ENCODE measurements around the gene APOM. TPM values are rescaled to one million over a fixed set of nuclear protein-coding genes. Genes with fewer than 3 reads are reported as not detected.

APOM gene
- total RNA-seq: 1.2 and 2.3 TPM in 2 replicates

GRCh38 chr6:31655349-31656237 is at the start of gene APOM:
APOM (plus strand) TSS chr6:31655894; CDS start chr6:31655967, 73 bp downstream.

DNA sequence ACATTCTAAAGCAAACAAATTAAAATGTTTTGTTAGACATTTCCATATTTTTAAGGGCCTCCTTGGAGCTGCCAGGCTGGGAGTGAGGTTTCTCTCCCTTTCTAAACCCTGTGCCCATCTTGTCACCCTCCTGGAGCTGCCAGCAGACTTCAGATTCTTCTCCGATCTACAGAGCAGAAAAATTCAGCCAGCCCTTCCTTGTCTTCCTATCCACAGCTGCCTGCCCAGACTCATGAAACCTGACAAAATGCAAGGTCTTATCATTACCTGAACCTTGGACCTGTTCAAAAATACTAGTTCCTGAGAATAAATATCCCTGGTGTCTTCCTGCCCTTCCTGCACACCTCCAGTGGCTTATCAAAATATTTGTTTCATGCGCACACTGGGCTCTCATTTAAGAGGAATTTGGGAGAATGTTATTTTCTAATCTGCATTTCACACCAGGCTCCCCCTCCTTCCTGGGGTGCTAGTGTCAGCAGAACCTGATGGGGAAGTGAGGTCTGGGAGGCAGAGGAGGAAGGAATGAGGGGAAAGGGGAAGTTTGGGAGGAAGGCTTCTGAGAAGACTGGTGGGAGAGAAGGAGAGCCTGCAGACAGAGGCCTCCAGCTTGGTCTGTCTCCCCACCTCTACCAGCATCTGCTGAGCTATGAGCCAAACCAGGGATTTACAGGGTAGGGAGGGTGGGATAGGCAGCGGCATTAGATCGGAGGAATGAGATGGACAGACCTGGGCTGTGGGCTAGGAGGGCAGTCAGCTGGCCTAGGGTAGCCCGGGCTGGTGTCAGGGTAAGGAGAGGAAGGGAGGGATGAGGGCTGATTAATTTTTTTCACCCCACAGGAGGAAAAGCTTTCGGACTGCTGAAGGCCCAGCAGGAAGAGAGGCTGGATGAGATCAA is 40.8 kb upstream of the APOM start, which contains the start of gene AIF1:
Gene AIF1, plus strand, starts transcription at position 551 of the 895 bp plus-strand sequence. Its CDS starts 96 bp downstream, at position 647.

GRCh38 chr6:31620586-31621319 is 34.9 kb upstream of the APOM start, which contains the start of gene PRRC2A:
PRRC2A (plus strand) TSS chr6:31620715; CDS start chr6:31622790, 2,075 bp downstream.

GRCh38 chr6:31660381-31661261 is 4.9 kb downstream of the APOM start, which contains the start of gene C6orf47:
C6orf47 (minus strand) TSS chr6:31660778; CDS start chr6:31659947, 831 bp downstream.

GRCh38 chr6:31664790-31665500 is 9.3 kb downstream of the APOM start, which contains the start of gene GPANK1:
GPANK1 (minus strand) TSS chr6:31664997; CDS start chr6:31664478, 519 bp downstream.

GRCh38 chr6:31665501-31666336 is 10.0 kb downstream of the APOM start, which contains the start of gene CSNK2B:
CSNK2B (plus strand) TSS chr6:31666080; CDS start chr6:31666832, 752 bp downstream.

GRCh38 chr6:31669676-31670075 is 14.0 kb downstream of the APOM start, which contains the start of gene LY6G5B:
LY6G5B (plus strand) TSS chr6:31669976; CDS start chr6:31670951, 975 bp downstream.

DNA sequence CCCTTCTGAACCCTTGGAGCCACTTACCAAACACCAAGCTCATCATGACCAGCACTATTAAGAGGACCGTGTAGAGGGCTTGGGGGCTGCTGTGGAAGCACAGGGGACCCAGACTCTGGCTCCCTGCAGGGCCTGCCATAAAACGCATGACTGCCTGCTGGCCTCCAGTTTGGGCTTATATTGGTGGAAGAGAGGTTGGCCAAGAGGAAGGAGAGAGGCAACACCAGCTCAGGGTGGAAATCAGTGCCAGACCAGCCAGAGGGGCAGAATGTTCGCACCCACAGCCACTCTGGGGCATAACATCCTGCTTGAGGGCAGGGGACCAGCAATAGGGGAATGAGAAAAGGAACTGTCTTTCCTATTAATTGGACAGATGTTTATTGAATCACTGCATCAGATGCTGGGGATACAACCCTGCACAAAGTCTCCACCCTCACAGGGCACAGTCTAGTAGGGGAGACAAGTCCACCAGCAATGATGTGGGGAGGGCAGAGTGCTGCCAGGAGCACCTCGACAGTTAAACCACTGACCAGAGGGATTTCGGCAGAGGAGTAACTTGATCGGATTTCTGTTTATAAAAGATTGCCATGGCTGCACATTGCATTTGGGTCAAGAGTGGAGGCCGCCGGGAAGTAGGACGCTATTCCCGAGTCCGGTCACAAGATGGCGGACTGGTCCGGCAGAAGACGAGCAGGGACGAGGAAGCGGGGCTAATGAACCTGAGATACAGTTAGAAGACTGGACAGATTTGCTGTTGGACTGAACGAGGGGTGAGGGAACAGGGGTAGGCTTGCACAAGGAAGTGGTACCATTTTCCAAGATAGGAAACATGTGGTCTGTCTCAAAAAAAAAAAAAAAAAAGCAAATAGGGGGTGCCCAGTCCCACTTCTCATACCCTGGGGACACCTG is 24.8 kb downstream of the APOM start, which contains the start of gene LY6G5C:
Gene LY6G5C, minus strand, starts transcription at position 842 of the 909 bp plus-strand sequence. Its CDS starts 694 bp downstream, at position 148.

GRCh38 chr6:31702819-31703716 is 47.4 kb downstream of the APOM start, which contains the start of gene ABHD16A:
ABHD16A (minus strand) TSS chr6:31703324; CDS start chr6:31703281, 43 bp downstream.

DNA sequence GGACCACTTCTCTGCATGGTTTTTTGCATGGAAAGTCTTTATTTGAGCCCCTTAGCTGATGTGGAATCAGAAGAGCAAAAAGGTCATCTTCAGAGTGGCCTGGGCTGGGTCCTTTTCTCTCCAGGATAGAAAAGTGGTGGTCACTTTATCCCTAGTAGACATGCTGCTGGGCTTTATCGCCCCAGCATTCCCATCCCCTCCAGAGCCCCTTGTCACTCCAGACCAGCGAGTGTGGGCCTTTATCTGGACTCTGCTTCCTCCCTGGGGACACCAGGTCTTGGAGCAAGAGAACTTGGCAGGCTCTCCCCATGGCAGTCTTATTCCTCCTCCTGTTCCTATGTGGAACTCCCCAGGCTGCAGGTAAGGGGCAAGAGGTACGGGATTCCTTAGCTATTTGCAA is 50.9 kb downstream of the APOM start, which contains the start of gene LY6G6F:
Gene LY6G6F, plus strand, starts transcription at position 268 of the 400 bp plus-strand sequence. Its CDS starts 41 bp downstream, at position 309.

Other genes starting within 250 kb of the APOM start
- 8.7 and 16.8 TPM in 2 replicates for gene MICB, start 157.7 kb upstream of the APOM start, total RNA-seq
- gene MCCD1, start 126.9 kb upstream of the APOM start, total RNA-seq: not detected in 2 replicates
- 438 and 525 TPM in 2 replicates for gene DDX39B, start 113.9 kb upstream of the APOM start, total RNA-seq
- 0.11 and 0.16 TPM in 2 replicates for gene ATP6V1G2, start 109.3 kb upstream of the APOM start, total RNA-seq
- gene NFKBIL1, start 108.3 kb upstream of the APOM start, total RNA-seq: 12.2 and 29.0 TPM in 2 replicates
- not detected in 2 replicates for gene LTA, start 83.6 kb upstream of the APOM start, total RNA-seq
- 3.3 and 4.5 TPM in 2 replicates for gene TNF, start 80.3 kb upstream of the APOM start, total RNA-seq
- 0.49 and 1.5 TPM in 2 replicates for gene LTB, start 73.5 kb upstream of the APOM start, total RNA-seq
- not detected in 2 replicates for gene LST1, start 69.6 kb upstream of the APOM start, total RNA-seq
- not detected in 2 replicates for gene NCR3, start 62.9 kb upstream of the APOM start, total RNA-seq
- not detected in 2 replicates for gene AIF1, start 40.7 kb upstream of the APOM start, total RNA-seq
- 88.0 and 92.7 TPM in 2 replicates for gene PRRC2A, start 35.2 kb upstream of the APOM start, total RNA-seq
- 195 and 196 TPM in 2 replicates for gene BAG6, start 3.2 kb upstream of the APOM start, total RNA-seq
- gene C6orf47, start 4.9 kb downstream of the APOM start, total RNA-seq: 16.0 and 20.2 TPM in 2 replicates
- gene GPANK1, start 9.1 kb downstream of the APOM start, total RNA-seq: 13.1 and 16.0 TPM in 2 replicates
- 251 and 316 TPM in 2 replicates for gene CSNK2B, start 10.2 kb downstream of the APOM start, total RNA-seq
- 1.9 and 2.3 TPM in 2 replicates for gene LY6G5B, start 14.1 kb downstream of the APOM start, total RNA-seq
- gene LY6G5C, start 25.2 kb downstream of the APOM start, total RNA-seq: 0.70 and 0.76 TPM in 2 replicates
- 24.0 and 27.8 TPM in 2 replicates for gene ABHD16A, start 47.4 kb downstream of the APOM start, total RNA-seq
- gene LY6G6F, start 51.0 kb downstream of the APOM start, total RNA-seq: not detected in 2 replicates
- gene LY6G6D, start 59.5 kb downstream of the APOM start, total RNA-seq: not detected in 2 replicates
- 0.15 TPM in 1 of 2 replicates, not detected in the other for gene LY6G6C, start 65.9 kb downstream of the APOM start, total RNA-seq
- not detected in 2 replicates for gene MPIG6B, start 67.5 kb downstream of the APOM start, total RNA-seq
- gene DDAH2, start 73.4 kb downstream of the APOM start, total RNA-seq: 9.5 and 16.1 TPM in 2 replicates
- gene CLIC1, start 80.6 kb downstream of the APOM start, total RNA-seq: 805 and 887 TPM in 2 replicates
- gene MSH5, start 84.1 kb downstream of the APOM start, total RNA-seq: 6.2 and 7.4 TPM in 2 replicates
- gene SAPCD1, start 106.8 kb downstream of the APOM start, total RNA-seq: 0.70 and 1.5 TPM in 2 replicates
- gene VWA7, start 121.4 kb downstream of the APOM start, total RNA-seq: 0.19 and 0.86 TPM in 2 replicates
- 84.7 and 118 TPM in 2 replicates for gene VARS1, start 139.9 kb downstream of the APOM start, total RNA-seq
- gene LSM2, start 151.1 kb downstream of the APOM start, total RNA-seq: 95.7 and 134 TPM in 2 replicates
- gene HSPA1L, start 159.4 kb downstream of the APOM start, total RNA-seq: 0.53 and 0.62 TPM in 2 replicates
- 37.6 and 59.1 TPM in 2 replicates for gene HSPA1A, start 159.6 kb downstream of the APOM start, total RNA-seq
- 76.1 and 133 TPM in 2 replicates for gene HSPA1B, start 171.8 kb downstream of the APOM start, total RNA-seq
- 33.3 and 33.7 TPM in 2 replicates for gene NEU1, start 206.9 kb downstream of the APOM start, total RNA-seq
- gene SLC44A4, start 223.1 kb downstream of the APOM start, total RNA-seq: 0.04 TPM in 1 of 2 replicates, not detected in the other
- gene EHMT2, start 241.8 kb downstream of the APOM start, total RNA-seq: 22.2 and 24.5 TPM in 2 replicates
- 0.30 and 0.39 TPM in 2 replicates for gene ZBTB12, start 246.2 kb downstream of the APOM start, total RNA-seq

All from hair follicular keratinocyte (primary cell).